ENCODE measurements around the gene HMHB1. TPM values are rescaled to one million over a fixed set of nuclear protein-coding genes. Genes with fewer than 3 reads are reported as not detected.

HMHB1 gene
- polyA plus RNA-seq, 3 donors: not detected

- DNase-seq (ENCODE audit: extremely low read depth in 1 of 11, low read depth in 9 of 11, low spot score in 4 of 11): no peak
Measured at GRCh38 chr5:143850050-143850683, 38.2 kb downstream of the HMHB1 start.

GRCh38 chr5:143851383-143851782 lies 39.4 kb downstream of the HMHB1 start:
- DNase-seq (ENCODE audit: extremely low read depth in 1 of 11, low read depth in 9 of 11, low spot score in 4 of 11): no peak

GRCh38 chr5:143860211-143860610 lies 48.2 kb downstream of the HMHB1 start:
- DNase-seq (ENCODE audit: extremely low read depth in 1 of 11, low read depth in 9 of 11, low spot score in 4 of 11): no peak

- no peak for DNase-seq (ENCODE audit: extremely low read depth in 1 of 11, low read depth in 9 of 11, low spot score in 4 of 11)
Measured at GRCh38 chr5:143862271-143862670, 50.3 kb downstream of the HMHB1 start.

- no peak for DNase-seq (ENCODE audit: extremely low read depth in 1 of 11, low read depth in 9 of 11, low spot score in 4 of 11)
Measured at GRCh38 chr5:143865426-143866025, 53.6 kb downstream of the HMHB1 start.
